ENCODE results near the gene OR4F6.

GRCh38 chr15:101773496-101774100 lies 29.7 kb upstream of the OR4F6 start:
- TF ChIP-seq POLR2A (conservative IDR thresholded peaks at IDR 0.05) (no peak), SETDB1 (IDR thresholded peaks at IDR 0.05; ENCODE audit: low read length) (no peak)
